WTC11 (cell line): ENCODE results near the gene TBC1D1. TPM values are rescaled to one million over a fixed set of nuclear protein-coding genes. Genes with fewer than 3 reads are reported as not detected.

ENCODE experiments used
- ATAC-seq: fragments of 200-7000 bp; cut with Tn5 transposase; 2 replicates; pipeline ENCODE4 v1.10.0; 2021; ENCODE audit warnings: mild to moderate bottlenecking, moderate library complexity
- CTCF ChIA-PET: fragments of 300-600 bp; sonication (Branson Sonifier 250); formaldehyde crosslinking; loops from one replicate; lab custom pipeline; 2021; ENCODE audit warnings: antibody characterized with exemption; lab: Charles Lee
- POLR2A ChIA-PET: fragments of 350-600 bp; sonication (Branson Sonifier 250); formaldehyde crosslinking; loops from one replicate; lab custom pipeline; 2021; ENCODE audit warnings: antibody characterized with exemption; lab: Charles Lee
- DNase-seq: peaks from one replicate; pipeline ENCODE4 v3.0.0; 2021; ENCODE audit warnings: low spot score
- H3K27ac Mint-ChIP-seq: 2 replicates; pipeline ENCODE4 v1.8.0; 2021; ENCODE audit warnings: mixed read lengths
- H3K27me3 Mint-ChIP-seq: 2 replicates; pipeline ENCODE4 v1.8.0; 2021; ENCODE audit warnings: low read depth, mild to moderate bottlenecking, moderate library complexity, mixed read lengths
- H3K36me3 Mint-ChIP-seq: 2 replicates; pipeline ENCODE4 v1.8.0; 2021; ENCODE audit warnings: mixed read lengths
- H3K4me1 Mint-ChIP-seq: 2 replicates; pipeline ENCODE4 v1.8.0; 2022; ENCODE audit warnings: mixed read lengths
- H3K4me3 Mint-ChIP-seq: 2 replicates; pipeline ENCODE4 v1.8.0; 2021; ENCODE audit warnings: mild to moderate bottlenecking, moderate library complexity, mixed read lengths
- H3K9me3 Mint-ChIP-seq: 2 replicates; pipeline ENCODE4 v1.8.0; 2021; ENCODE audit warnings: mixed read lengths
- ARID4B ChIP-seq: sonication (generic); formaldehyde crosslinking; IDR thresholded peaks from 2 replicates; pipeline ENCODE4 v1.8.0; 2023; ENCODE audit warnings: missing genetic modification reagents, mild to moderate bottlenecking, borderline replicate concordance
- MYBL2 ChIP-seq: sonication (generic); formaldehyde crosslinking; IDR thresholded peaks from 2 replicates; pipeline ENCODE4 v1.8.1; 2023; ENCODE audit warnings: mild to moderate bottlenecking, moderate library complexity, missing genetic modification reagents
- NR2C2 ChIP-seq: sonication (generic); formaldehyde crosslinking; IDR thresholded peaks from 2 replicates; pipeline ENCODE4 v1.8.0; 2022; ENCODE audit warnings: mild to moderate bottlenecking, missing genetic modification reagents
- PRDM15 ChIP-seq: sonication (generic); formaldehyde crosslinking; IDR thresholded peaks from 2 replicates; pipeline ENCODE4 v1.8.0; 2022; ENCODE audit warnings: missing genetic modification reagents
- RORB ChIP-seq: fragments of 250-450 bp; sonication (Bioruptor Pico); IDR thresholded peaks from 2 replicates; pipeline ENCODE4 v1.9.0; 2021; ENCODE audit warnings: mild to moderate bottlenecking
- SMAD4 ChIP-seq: sonication (generic); formaldehyde crosslinking; IDR thresholded peaks from 2 replicates; pipeline ENCODE4 v1.8.0; 2022; ENCODE audit warnings: mild to moderate bottlenecking, missing genetic modification reagents
- TEAD1 ChIP-seq: sonication (generic); formaldehyde crosslinking; IDR thresholded peaks from 2 replicates; pipeline ENCODE4 v1.8.0; 2022; ENCODE audit warnings: mild to moderate bottlenecking, missing genetic modification reagents
- ZNF232 ChIP-seq: sonication (generic); formaldehyde crosslinking; IDR thresholded peaks from 2 replicates; pipeline ENCODE4 v1.8.0; 2022; ENCODE audit warnings: mild to moderate bottlenecking, missing genetic modification reagents
- ZNF396 ChIP-seq: fragments of 250-450 bp; sonication (Bioruptor Pico); IDR thresholded peaks from 2 replicates; pipeline ENCODE4 v1.8.0; 2021; ENCODE audit warnings: mild to moderate bottlenecking, moderate library complexity, borderline replicate concordance
- ZNF416 ChIP-seq: fragments of 250-450 bp; sonication (Bioruptor Pico); IDR thresholded peaks from 2 replicates; pipeline ENCODE4 v1.9.0; 2021; ENCODE audit warnings: mild to moderate bottlenecking, inconsistent platforms
- ZNF671 ChIP-seq: fragments of 250-450 bp; sonication (Bioruptor Pico); IDR thresholded peaks from 2 replicates; pipeline ENCODE4 v1.8.0; 2021; ENCODE audit warnings: mild to moderate bottlenecking
- total RNA-seq: library from RNA; stranded (reverse); gene quantifications from 3 replicates; pipeline ENCODE4 v1.2.3, GENCODE V29; 2021
- TF ChIP-seq, protein P1 (sequence below): fragments of 250-450 bp; sonication (Bioruptor Pico); IDR thresholded peaks from 2 replicates; pipeline ENCODE4 v2.1.2; 2022; ENCODE audit warnings: mild to moderate bottlenecking, moderate library complexity
- TF ChIP-seq, protein P2 (sequence below): sonication (generic); formaldehyde crosslinking; IDR thresholded peaks from 2 replicates; pipeline ENCODE4 v1.8.1; 2022; ENCODE audit warnings: mild to moderate bottlenecking, moderate library complexity, missing genetic modification reagents
- TF ChIP-seq, protein P3 (sequence below): fragments of 250-450 bp; sonication (Bioruptor Pico); IDR thresholded peaks from 2 replicates; pipeline ENCODE4 v1.9.0; 2021; ENCODE audit warnings: mild to moderate bottlenecking, borderline replicate concordance

Gene TBC1D1
- total RNA-seq, 1 experiment from 2014 or later: 134 TPM

DNA sequence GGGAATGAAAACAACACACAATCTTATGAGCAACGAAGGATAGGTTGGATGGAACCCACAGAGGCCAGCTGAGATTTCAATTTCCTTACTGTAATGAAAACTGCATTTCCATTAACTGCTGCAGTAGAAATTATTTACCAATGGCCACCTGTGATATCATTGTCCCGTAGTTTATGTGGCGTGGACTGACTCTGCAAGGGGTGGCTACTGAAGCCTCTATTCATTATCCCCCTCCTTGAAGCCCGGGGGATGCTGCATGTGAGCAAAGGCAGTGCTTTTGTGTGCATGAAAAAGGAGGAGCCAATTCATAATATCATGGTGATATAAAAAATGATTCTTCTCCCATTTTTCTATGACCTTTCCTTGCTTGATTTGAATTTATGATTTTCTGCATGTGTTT lies 277.1 kb downstream of the TBC1D1 start:
- H3K4me3 Mint-ChIP-seq: no peak overlapping the region
- H3K36me3 Mint-ChIP-seq: peaks cover 9% of the 10 kb centered on the region
- CTCF ChIA-PET: interaction anchor here (0.9 kb wide), 1 partner anchor 105 kb away, joined by 3 read pairs; no protein-coding TSS in a partner anchor
- H3K27me3 Mint-ChIP-seq: no peaks in the 10 kb centered on the region; the same call in 1 of the 2 replicates
- 0 out of 2 replicates have a peak, but pooled peaks cover 6% of the 10 kb centered on the region for H3K4me1 Mint-ChIP-seq
- TF ChIP-seq, protein P1, sequence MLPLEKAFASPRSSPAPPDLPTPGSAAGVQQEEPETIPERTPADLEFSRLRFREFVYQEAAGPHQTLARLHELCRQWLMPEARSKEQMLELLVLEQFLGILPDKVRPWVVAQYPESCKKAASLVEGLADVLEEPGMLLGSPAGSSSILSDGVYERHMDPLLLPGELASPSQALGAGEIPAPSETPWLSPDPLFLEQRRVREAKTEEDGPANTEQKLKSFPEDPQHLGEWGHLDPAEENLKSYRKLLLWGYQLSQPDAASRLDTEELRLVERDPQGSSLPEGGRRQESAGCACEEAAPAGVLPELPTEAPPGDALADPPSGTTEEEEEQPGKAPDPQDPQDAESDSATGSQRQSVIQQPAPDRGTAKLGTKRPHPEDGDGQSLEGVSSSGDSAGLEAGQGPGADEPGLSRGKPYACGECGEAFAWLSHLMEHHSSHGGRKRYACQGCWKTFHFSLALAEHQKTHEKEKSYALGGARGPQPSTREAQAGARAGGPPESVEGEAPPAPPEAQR (CRISPR knock-in tag): no peak
- TF ChIP-seq TEAD1 (no peak), PRDM15 (CRISPR knock-in tag) (no peak), MYBL2 (CRISPR knock-in tag) (no peak), ZNF671 (CRISPR knock-in tag) (no peak), SMAD4 (CRISPR knock-in tag) (no peak), NR2C2 (CRISPR knock-in tag) (no peak), ARID4B (CRISPR knock-in tag) (no peak), ZNF416 (CRISPR knock-in tag) (no peak), ZNF396 (CRISPR knock-in tag) (no peak), ZNF232 (CRISPR knock-in tag) (no peak), RORB (CRISPR knock-in tag) (no peak)
- TF ChIP-seq, protein P2, sequence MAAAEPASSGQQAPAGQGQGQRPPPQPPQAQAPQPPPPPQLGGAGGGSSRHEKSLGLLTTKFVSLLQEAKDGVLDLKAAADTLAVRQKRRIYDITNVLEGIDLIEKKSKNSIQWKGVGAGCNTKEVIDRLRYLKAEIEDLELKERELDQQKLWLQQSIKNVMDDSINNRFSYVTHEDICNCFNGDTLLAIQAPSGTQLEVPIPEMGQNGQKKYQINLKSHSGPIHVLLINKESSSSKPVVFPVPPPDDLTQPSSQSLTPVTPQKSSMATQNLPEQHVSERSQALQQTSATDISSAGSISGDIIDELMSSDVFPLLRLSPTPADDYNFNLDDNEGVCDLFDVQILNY: no peak
- TF ChIP-seq, protein P3, sequence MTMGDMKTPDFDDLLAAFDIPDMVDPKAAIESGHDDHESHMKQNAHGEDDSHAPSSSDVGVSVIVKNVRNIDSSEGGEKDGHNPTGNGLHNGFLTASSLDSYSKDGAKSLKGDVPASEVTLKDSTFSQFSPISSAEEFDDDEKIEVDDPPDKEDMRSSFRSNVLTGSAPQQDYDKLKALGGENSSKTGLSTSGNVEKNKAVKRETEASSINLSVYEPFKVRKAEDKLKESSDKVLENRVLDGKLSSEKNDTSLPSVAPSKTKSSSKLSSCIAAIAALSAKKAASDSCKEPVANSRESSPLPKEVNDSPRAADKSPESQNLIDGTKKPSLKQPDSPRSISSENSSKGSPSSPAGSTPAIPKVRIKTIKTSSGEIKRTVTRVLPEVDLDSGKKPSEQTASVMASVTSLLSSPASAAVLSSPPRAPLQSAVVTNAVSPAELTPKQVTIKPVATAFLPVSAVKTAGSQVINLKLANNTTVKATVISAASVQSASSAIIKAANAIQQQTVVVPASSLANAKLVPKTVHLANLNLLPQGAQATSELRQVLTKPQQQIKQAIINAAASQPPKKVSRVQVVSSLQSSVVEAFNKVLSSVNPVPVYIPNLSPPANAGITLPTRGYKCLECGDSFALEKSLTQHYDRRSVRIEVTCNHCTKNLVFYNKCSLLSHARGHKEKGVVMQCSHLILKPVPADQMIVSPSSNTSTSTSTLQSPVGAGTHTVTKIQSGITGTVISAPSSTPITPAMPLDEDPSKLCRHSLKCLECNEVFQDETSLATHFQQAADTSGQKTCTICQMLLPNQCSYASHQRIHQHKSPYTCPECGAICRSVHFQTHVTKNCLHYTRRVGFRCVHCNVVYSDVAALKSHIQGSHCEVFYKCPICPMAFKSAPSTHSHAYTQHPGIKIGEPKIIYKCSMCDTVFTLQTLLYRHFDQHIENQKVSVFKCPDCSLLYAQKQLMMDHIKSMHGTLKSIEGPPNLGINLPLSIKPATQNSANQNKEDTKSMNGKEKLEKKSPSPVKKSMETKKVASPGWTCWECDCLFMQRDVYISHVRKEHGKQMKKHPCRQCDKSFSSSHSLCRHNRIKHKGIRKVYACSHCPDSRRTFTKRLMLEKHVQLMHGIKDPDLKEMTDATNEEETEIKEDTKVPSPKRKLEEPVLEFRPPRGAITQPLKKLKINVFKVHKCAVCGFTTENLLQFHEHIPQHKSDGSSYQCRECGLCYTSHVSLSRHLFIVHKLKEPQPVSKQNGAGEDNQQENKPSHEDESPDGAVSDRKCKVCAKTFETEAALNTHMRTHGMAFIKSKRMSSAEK (CRISPR knock-in tag): no peak
- TF ChIP-seq, all 79 proteins: peak for 0
- no peak for ATAC-seq
- peaks cover 20% of the 10 kb centered on the region for H3K9me3 Mint-ChIP-seq
- POLR2A ChIA-PET: no interaction called here
- no peak for DNase-seq
- H3K27ac Mint-ChIP-seq: no peak overlapping the region
